Calu3 (cell line): ENCODE measurements around the gene KDM4B. TPM values are rescaled to one million over a fixed set of nuclear protein-coding genes. Genes with fewer than 3 reads are reported as not detected.

Source experiments
- BruUV-seq: library from RNA; stranded (reverse); fragments of 400-500 nt; replicated peaks from 2 replicates; lab custom pipeline; 2021; lab: Mats Ljungman, UMichigan
- CTCF ChIA-PET: fragments of 300-600 bp; sonication (Branson Sonifier 250); formaldehyde crosslinking; loops from one replicate; lab custom pipeline; 2022; ENCODE audit warnings: antibody characterized with exemption; lab: Charles Lee
- DNase-seq: peaks from one replicate; pipeline ENCODE4 v3.0.0; 2022
- H3K27ac Mint-ChIP-seq: one replicate; pipeline ENCODE4 v1.8.0; 2022; ENCODE audit warnings: mixed read lengths; ENCODE audit not compliant: unreplicated experiment
- H3K27me3 Mint-ChIP-seq: one replicate; pipeline ENCODE4 v1.8.0; 2022; ENCODE audit warnings: mixed read lengths; ENCODE audit not compliant: unreplicated experiment
- H3K36me3 Mint-ChIP-seq: one replicate; pipeline ENCODE4 v1.8.0; 2022; ENCODE audit warnings: mild to moderate bottlenecking, moderate library complexity, mixed read lengths; ENCODE audit not compliant: insufficient read depth, unreplicated experiment
- H3K4me1 Mint-ChIP-seq: one replicate; pipeline ENCODE4 v1.8.0; 2022; ENCODE audit warnings: mild to moderate bottlenecking, low read depth, mixed read lengths; ENCODE audit not compliant: unreplicated experiment
- H3K4me3 Mint-ChIP-seq: one replicate; pipeline ENCODE4 v1.8.0; 2022; ENCODE audit warnings: mild to moderate bottlenecking, low read depth, moderate library complexity, mixed read lengths; ENCODE audit not compliant: unreplicated experiment
- H3K9me3 Mint-ChIP-seq: one replicate; pipeline ENCODE4 v1.8.0; 2022; ENCODE audit warnings: low read depth, mixed read lengths; ENCODE audit not compliant: unreplicated experiment
- intact Hi-C: fragments of 100-400 bp; cut with micrococcal nuclease; formaldehyde crosslinking; loops from one replicate; pipeline ENCODE4 v1.10.0; 2022; ENCODE audit not compliant: unreplicated experiment
- total RNA-seq: library from RNA; stranded (reverse); gene quantifications from 2 replicates; pipeline ENCODE4 v1.2.3, GENCODE V29; 2022
- TF ChIP-seq, protein P1 (sequence below): fragments of 200-600 bp; IDR thresholded peaks from one replicate; pipeline ENCODE4 v1.8.0; 2022; ENCODE audit warnings: antibody characterized with exemption; ENCODE audit not compliant: unreplicated experiment

KDM4B gene
- total RNA-seq, 1 experiment from 2014 or later = 13.9 TPM

- Mint-ChIP-seq H3K9me3 (no peaks in the 10 kb centered on the region), H3K4me3 (peak overlapping the region; percentile 89), H3K4me1 (peaks cover 28% of the 10 kb centered on the region), H3K27me3 (no peaks in the 10 kb centered on the region), H3K36me3 (peaks cover 35% of the 10 kb centered on the region), H3K27ac (peak overlapping the region; percentile 71)
- CTCF ChIA-PET = interaction anchor here (1.3 to 1.5 kb wide), 2 partner anchors 9 to 61 kb away, joined by 3 to 4 read pairs; no protein-coding TSS in a partner anchor
- TF ChIP-seq, protein P1, sequence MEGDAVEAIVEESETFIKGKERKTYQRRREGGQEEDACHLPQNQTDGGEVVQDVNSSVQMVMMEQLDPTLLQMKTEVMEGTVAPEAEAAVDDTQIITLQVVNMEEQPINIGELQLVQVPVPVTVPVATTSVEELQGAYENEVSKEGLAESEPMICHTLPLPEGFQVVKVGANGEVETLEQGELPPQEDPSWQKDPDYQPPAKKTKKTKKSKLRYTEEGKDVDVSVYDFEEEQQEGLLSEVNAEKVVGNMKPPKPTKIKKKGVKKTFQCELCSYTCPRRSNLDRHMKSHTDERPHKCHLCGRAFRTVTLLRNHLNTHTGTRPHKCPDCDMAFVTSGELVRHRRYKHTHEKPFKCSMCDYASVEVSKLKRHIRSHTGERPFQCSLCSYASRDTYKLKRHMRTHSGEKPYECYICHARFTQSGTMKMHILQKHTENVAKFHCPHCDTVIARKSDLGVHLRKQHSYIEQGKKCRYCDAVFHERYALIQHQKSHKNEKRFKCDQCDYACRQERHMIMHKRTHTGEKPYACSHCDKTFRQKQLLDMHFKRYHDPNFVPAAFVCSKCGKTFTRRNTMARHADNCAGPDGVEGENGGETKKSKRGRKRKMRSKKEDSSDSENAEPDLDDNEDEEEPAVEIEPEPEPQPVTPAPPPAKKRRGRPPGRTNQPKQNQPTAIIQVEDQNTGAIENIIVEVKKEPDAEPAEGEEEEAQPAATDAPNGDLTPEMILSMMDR = no peak
- no peak for DNase-seq
- intact Hi-C loops = loop anchor here (5.0 kb wide), 1 partner anchor 158 kb away; no protein-coding TSS in a partner anchor
- TSS peak; percentile 62 for BruUV-seq
Measured at GRCh38 chr19:4969772-4970531, 1.0 kb downstream of the KDM4B start.

DNA sequence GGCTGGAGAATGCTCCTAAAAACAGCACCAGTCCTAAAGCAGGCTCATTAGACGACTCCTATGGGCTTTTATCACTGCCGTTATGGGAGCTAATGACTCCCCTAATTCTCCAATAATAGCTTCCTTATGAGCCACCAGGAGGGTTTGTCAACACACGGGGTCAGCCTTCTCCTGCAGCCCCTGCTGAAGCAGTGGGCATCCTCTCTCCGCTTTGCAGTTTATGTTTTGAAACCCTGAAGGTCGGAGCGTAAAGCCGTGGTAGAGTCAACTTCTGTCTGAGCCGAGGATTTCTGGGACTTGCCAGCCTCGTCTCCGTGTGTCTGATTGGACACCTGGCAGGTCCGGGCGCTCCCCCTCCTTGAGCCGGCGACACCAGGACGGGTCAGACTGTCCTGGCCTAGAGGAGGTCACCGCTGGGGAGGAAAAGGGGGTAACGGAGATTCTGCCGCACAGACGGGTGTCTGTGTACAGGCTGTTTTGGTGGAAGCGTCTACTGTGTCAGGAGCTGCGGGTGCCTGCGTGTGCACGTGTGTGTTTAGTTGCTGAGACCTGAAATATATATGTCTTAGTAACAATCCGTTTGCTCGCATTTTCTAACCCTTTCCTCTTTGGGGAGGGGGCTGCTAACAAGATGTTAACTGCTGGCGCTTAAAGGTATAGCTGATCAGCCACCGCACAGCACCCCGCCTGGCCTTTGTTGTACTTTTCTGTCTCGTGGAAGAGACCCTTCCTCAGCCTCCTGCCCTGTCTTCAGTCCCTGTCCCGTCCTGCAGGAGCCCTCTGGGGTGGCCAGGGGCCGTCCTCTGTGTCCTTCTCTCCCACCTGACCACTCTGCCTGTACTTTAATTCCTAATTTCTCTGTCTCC is 1.9 kb downstream of the KDM4B start:
- Mint-ChIP-seq H3K4me3 (peak overlapping the region; percentile 89), H3K27ac (peak overlapping the region; percentile 71), H3K36me3 (peaks cover 35% of the 10 kb centered on the region), H3K9me3 (no peaks in the 10 kb centered on the region), H3K4me1 (peaks cover 28% of the 10 kb centered on the region), H3K27me3 (no peaks in the 10 kb centered on the region)
- intact Hi-C loops = loop anchor here (5.0 kb wide), 1 partner anchor 158 kb away; no protein-coding TSS in a partner anchor
- BruUV-seq = no TSS peak
- TF ChIP-seq, protein P1 = no peak
- DNase-seq = no peak
- CTCF ChIA-PET = interaction anchor here (1.3 to 1.5 kb wide), 2 partner anchors 8 to 60 kb away, joined by 3 to 4 read pairs; no protein-coding TSS in a partner anchor

DNA sequence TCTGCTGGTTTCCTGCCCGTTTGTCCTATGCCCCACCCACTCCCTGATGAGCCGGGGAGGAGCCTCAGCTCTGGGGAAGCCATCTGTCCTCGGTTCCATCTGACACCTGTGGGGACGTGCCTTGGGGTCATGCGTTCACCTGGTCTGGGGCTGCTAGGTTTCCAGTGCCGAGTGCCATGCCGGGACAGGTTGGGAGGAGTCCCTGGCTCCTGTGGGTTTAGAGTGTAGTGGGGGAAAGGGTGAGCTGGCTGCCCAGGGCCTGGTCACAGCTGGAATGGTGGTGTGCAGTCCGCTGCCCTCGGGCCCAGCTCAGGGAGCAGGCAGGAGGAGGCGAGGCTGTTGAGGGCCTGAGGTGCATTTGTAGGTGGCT is 2.5 kb downstream of the KDM4B start:
- H3K27me3 Mint-ChIP-seq = no peaks in the 10 kb centered on the region
- DNase-seq = no peak
- peak overlapping the region; percentile 89 for H3K4me3 Mint-ChIP-seq
- CTCF ChIA-PET = interaction anchor here (0.6 to 1.5 kb wide), 2 partner anchors 8 to 144 kb away, joined by 3 to 5 read pairs; no protein-coding TSS in a partner anchor
- no TSS peak for BruUV-seq
- peaks cover 35% of the 10 kb centered on the region for H3K36me3 Mint-ChIP-seq
- TF ChIP-seq, protein P1 = no peak
- H3K4me1 Mint-ChIP-seq = peaks cover 28% of the 10 kb centered on the region
- no peaks in the 10 kb centered on the region for H3K9me3 Mint-ChIP-seq
- H3K27ac Mint-ChIP-seq = peak overlapping the region; percentile 71
- intact Hi-C loops = loop anchor here (5.0 kb wide), 1 partner anchor 159 kb away; no protein-coding TSS in a partner anchor

GRCh38 chr19:4971816-4972495 is 3.0 kb downstream of the KDM4B start:
- BruUV-seq = no TSS peak
- H3K9me3 Mint-ChIP-seq = no peaks in the 10 kb centered on the region
- H3K27me3 Mint-ChIP-seq = no peaks in the 10 kb centered on the region
- CTCF ChIA-PET = interaction anchor here (0.6 kb wide), 1 partner anchor 145 kb away, joined by 5 read pairs; no protein-coding TSS in a partner anchor
- H3K27ac Mint-ChIP-seq = no peak overlapping the region
- peaks cover 35% of the 10 kb centered on the region for H3K36me3 Mint-ChIP-seq
- TF ChIP-seq, protein P1 = no peak
- H3K4me3 Mint-ChIP-seq = no peak overlapping the region
- no peak for DNase-seq
- peaks cover 28% of the 10 kb centered on the region for H3K4me1 Mint-ChIP-seq
- intact Hi-C loops = loop anchor here (5.0 kb wide), 1 partner anchor 160 kb away; no protein-coding TSS in a partner anchor
